ENCODE measurements around the gene TALDO1. TPM values are rescaled to one million over a fixed set of nuclear protein-coding genes. Genes with fewer than 3 reads are reported as not detected.
A peak's percentile ranks its signal among the peaks of the same experiment; 100 is the strongest.

TALDO1 gene
- total and polyA plus RNA-seq, 7 experiments from 2014 or later = 61.4 to 272 (median 179) TPM

GRCh38 chr11:709109-709997, 37.9 kb upstream of the TALDO1 start:
- ChIA-PET POLR2A (no interaction called here), CTCF (no interaction called here)
- peaks cover 0 to 6% of the 10 kb centered on the region in 2 donors for H3K4me1 ChIP-seq (ENCODE audit: control insufficient read depth in 2 of 2, insufficient read depth in 2 of 2, low read length in 2 of 2)
- Mint-ChIP-seq H3K9me3 (no peaks in the 10 kb centered on the region), H3K36me3 (no peaks in the 10 kb centered on the region), H3K27ac (no peak overlapping the region), H3K4me1 (peaks cover 0 to 15% (median 5%) of the 10 kb centered on the region in 7 donors), H3K4me3 (no peak overlapping the region), H3K27me3 (peaks cover 0 to 29% (median 19%) of the 10 kb centered on the region in 5 donors)
- no peak overlapping the region for H3K27ac ChIP-seq (ENCODE audit: low read depth, low read length)
- H3K9me3 ChIP-seq (ENCODE audit: control insufficient read depth in 2 of 3, low read length in 3 of 3) = no peaks in the 10 kb centered on the region
- no peak overlapping the region for H3K4me3 ChIP-seq (ENCODE audit: low read length)
- DNase-seq (no peak), ATAC-seq (no peak)
- intact Hi-C loops (cut with micrococcal nuclease) = no loop called here
- no peaks in the 10 kb centered on the region for H3K36me3 ChIP-seq (ENCODE audit: control insufficient read depth in 2 of 3, insufficient read depth in 3 of 3, low read length in 3 of 3)
- peaks cover 0 to 6% of the 10 kb centered on the region in 2 donors for H3K27me3 ChIP-seq (ENCODE audit: control insufficient read depth in 2 of 2, insufficient read depth in 2 of 2, low read length in 2 of 2)

- no peak overlapping the region for H3K27ac ChIP-seq (ENCODE audit: low read depth, low read length)
- no peaks in the 10 kb centered on the region for H3K36me3 ChIP-seq (ENCODE audit: control insufficient read depth in 2 of 3, insufficient read depth in 3 of 3, low read length in 3 of 3)
- DNase-seq (no peak), ATAC-seq (no peak)
- H3K4me3 ChIP-seq (ENCODE audit: low read length) = no peak overlapping the region
- Mint-ChIP-seq H3K4me1 (peaks cover 0 to 12% (median 4%) of the 10 kb centered on the region in 7 donors), H3K36me3 (peaks cover 0 to 4% (median 2%) of the 10 kb centered on the region in 5 donors), H3K27ac (peak overlapping the region in 1 of 9 donors; percentile 9), H3K27me3 (peaks cover 0 to 36% (median 13%) of the 10 kb centered on the region in 5 donors), H3K4me3 (no peak overlapping the region), H3K9me3 (peaks cover 0 to 14% (median 0%) of the 10 kb centered on the region in 11 donors)
- POLR2A ChIA-PET = no interaction called here
- H3K27me3 ChIP-seq (ENCODE audit: control insufficient read depth in 2 of 2, insufficient read depth in 2 of 2, low read length in 2 of 2) = no peaks in the 10 kb centered on the region
- intact Hi-C loops (cut with micrococcal nuclease) = no loop called here
- H3K4me1 ChIP-seq (ENCODE audit: control insufficient read depth in 2 of 2, insufficient read depth in 2 of 2, low read length in 2 of 2) = no peaks in the 10 kb centered on the region
- no peaks in the 10 kb centered on the region for H3K9me3 ChIP-seq (ENCODE audit: control insufficient read depth in 2 of 3, low read length in 3 of 3)
- CTCF ChIA-PET = interaction anchor here (0.6 kb wide), 1 partner anchor 123 kb away, joined by 3 read pairs; no protein-coding TSS in a partner anchor
Observed at GRCh38 chr11:714436-714835, 32.8 kb upstream of the TALDO1 start.

GRCh38 chr11:719214-720016, 27.8 kb upstream of the TALDO1 start:
- H3K27ac ChIP-seq (ENCODE audit: low read depth, low read length) = no peak overlapping the region
- ChIA-PET CTCF (interaction anchor here (1.0 kb wide), 1 partner anchor 56 kb away, joined by 3 read pairs; no protein-coding TSS in a partner anchor), POLR2A (interaction anchor here (1.4 to 1.9 kb wide), 2 partner anchors 9 to 24 kb away, joined by 4 to 10 read pairs; partner anchors contain the start of genes DEAF1 and TMEM80)
- H3K27ac Mint-ChIP-seq = no peak overlapping the region
- H3K36me3 ChIP-seq (ENCODE audit: control insufficient read depth in 2 of 3, insufficient read depth in 3 of 3, low read length in 3 of 3) = no peaks in the 10 kb centered on the region
- H3K27me3 Mint-ChIP-seq = peaks cover 0 to 43% (median 17%) of the 10 kb centered on the region in 5 donors
- no peak overlapping the region for H3K4me3 ChIP-seq (ENCODE audit: low read length)
- no peaks in the 10 kb centered on the region for H3K27me3 ChIP-seq (ENCODE audit: control insufficient read depth in 2 of 2, insufficient read depth in 2 of 2, low read length in 2 of 2)
- peaks cover 6 to 15% (median 10%) of the 10 kb centered on the region in 7 donors for H3K4me1 Mint-ChIP-seq
- peaks cover 0 to 4% (median 2%) of the 10 kb centered on the region in 5 donors for H3K36me3 Mint-ChIP-seq
- peaks cover 0 to 14% (median 2%) of the 10 kb centered on the region in 11 donors for H3K9me3 Mint-ChIP-seq
- DNase-seq (no peak), ATAC-seq (no peak)
- H3K9me3 ChIP-seq (ENCODE audit: control insufficient read depth in 2 of 3, low read length in 3 of 3) = no peaks in the 10 kb centered on the region
- H3K4me1 ChIP-seq (ENCODE audit: control insufficient read depth in 2 of 2, insufficient read depth in 2 of 2, low read length in 2 of 2) = peaks cover 8 to 21% of the 10 kb centered on the region in 2 donors
- peak overlapping the region in 8 of 10 donors; percentile 9 to 79 (median 44) for H3K4me3 Mint-ChIP-seq
- intact Hi-C loops (cut with micrococcal nuclease) = loop anchor here (5.0 to 10.0 kb wide), 3 partner anchors 182 to 312 kb away; partner anchors contain the start of genes HRAS (in 1 of the 2), LRRC56 (in 1 of the 2) and PTDSS2 (in 1 of the 2)

DNA sequence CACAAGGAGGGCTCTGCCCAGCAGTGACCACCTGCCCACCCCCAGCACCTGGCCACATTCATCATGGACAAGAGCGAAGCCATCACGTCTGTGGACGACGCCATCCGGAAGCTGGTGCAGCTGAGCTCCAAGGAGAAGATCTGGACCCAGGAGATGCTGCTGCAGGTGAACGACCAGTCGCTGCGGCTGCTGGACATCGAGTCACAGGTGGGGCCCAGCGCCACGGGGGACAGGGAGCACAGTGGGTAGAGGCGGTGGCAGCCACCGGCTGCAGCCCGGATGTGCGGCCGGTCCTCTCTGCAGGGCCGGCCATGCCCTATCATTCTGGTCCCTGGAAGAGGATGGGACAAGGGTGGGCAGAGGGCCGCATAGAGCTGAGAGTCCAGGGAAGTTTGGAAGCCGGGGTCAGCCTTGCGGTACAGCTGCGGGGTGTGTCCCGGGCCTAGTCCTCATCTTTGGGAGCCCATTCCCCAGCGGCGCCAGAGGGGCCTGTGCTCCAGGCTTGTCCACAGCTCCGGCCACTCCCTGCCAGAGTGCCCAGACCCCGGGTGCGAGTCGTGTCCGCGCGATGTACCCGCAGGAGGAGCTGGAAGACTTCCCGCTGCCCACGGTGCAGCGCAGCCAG, 27.1 kb upstream of the TALDO1 start:
- H3K9me3 ChIP-seq (ENCODE audit: control insufficient read depth in 2 of 3, low read length in 3 of 3) = no peaks in the 10 kb centered on the region
- no peak overlapping the region for H3K4me3 ChIP-seq (ENCODE audit: low read length)
- Mint-ChIP-seq H3K27me3 (peaks cover 0 to 43% (median 20%) of the 10 kb centered on the region in 5 donors), H3K9me3 (peaks cover 0 to 8% (median 2%) of the 10 kb centered on the region in 11 donors), H3K4me1 (peaks cover 6 to 15% (median 10%) of the 10 kb centered on the region in 7 donors), H3K36me3 (peaks cover 0 to 3% (median 0%) of the 10 kb centered on the region in 5 donors), H3K27ac (no peak overlapping the region), H3K4me3 (peak overlapping the region in 6 of 10 donors; percentile 17 to 79 (median 55))
- ChIA-PET CTCF (interaction anchor here (1.0 kb wide), 2 partner anchors 39 to 57 kb away, joined by 3 to 5 read pairs; no protein-coding TSS in a partner anchor), POLR2A (interaction anchor here (0.5 to 1.9 kb wide), 4 partner anchors 15 to 151 kb away, joined by 3 to 10 read pairs (median 3); partner anchors contain the start of genes DEAF1 and TMEM80)
- H3K4me1 ChIP-seq (ENCODE audit: control insufficient read depth in 2 of 2, insufficient read depth in 2 of 2, low read length in 2 of 2) = peaks cover 8 to 21% of the 10 kb centered on the region in 2 donors
- DNase-seq = no peak
- no peaks in the 10 kb centered on the region for H3K27me3 ChIP-seq (ENCODE audit: control insufficient read depth in 2 of 2, insufficient read depth in 2 of 2, low read length in 2 of 2)
- no peaks in the 10 kb centered on the region for H3K36me3 ChIP-seq (ENCODE audit: control insufficient read depth in 2 of 3, insufficient read depth in 3 of 3, low read length in 3 of 3)
- ATAC-seq = no peak
- intact Hi-C loops (cut with micrococcal nuclease) = loop anchor here (5.0 to 10.0 kb wide), 3 partner anchors 183 to 313 kb away; partner anchors contain the start of genes HRAS (in 1 of the 2), LRRC56 (in 1 of the 2) and PTDSS2 (in 1 of the 2)
- H3K27ac ChIP-seq (ENCODE audit: low read depth, low read length) = no peak overlapping the region

- Mint-ChIP-seq H3K9me3 (peaks cover 0 to 5% (median 0%) of the 10 kb centered on the region in 11 donors), H3K36me3 (no peaks in the 10 kb centered on the region), H3K4me1 (peaks cover 6 to 15% (median 10%) of the 10 kb centered on the region in 7 donors), H3K27ac (no peak overlapping the region), H3K4me3 (peak overlapping the region in 5 of 10 donors; percentile 29 to 79 (median 52)), H3K27me3 (peaks cover 0 to 43% (median 23%) of the 10 kb centered on the region in 5 donors)
- no peak overlapping the region for H3K4me3 ChIP-seq (ENCODE audit: low read length)
- DNase-seq (peak in 3 of 9 donors; percentile 33 to 64 (median 42)), ATAC-seq (peak; percentile 78)
- no peaks in the 10 kb centered on the region for H3K9me3 ChIP-seq (ENCODE audit: control insufficient read depth in 2 of 3, low read length in 3 of 3)
- H3K27me3 ChIP-seq (ENCODE audit: control insufficient read depth in 2 of 2, insufficient read depth in 2 of 2, low read length in 2 of 2) = no peaks in the 10 kb centered on the region
- intact Hi-C loops (cut with micrococcal nuclease) = loop anchor here (5.0 to 10.0 kb wide), 3 partner anchors 183 to 313 kb away; partner anchors contain the start of genes HRAS (in 1 of the 2), LRRC56 (in 1 of the 2) and PTDSS2 (in 1 of the 2)
- H3K36me3 ChIP-seq (ENCODE audit: control insufficient read depth in 2 of 3, insufficient read depth in 3 of 3, low read length in 3 of 3) = no peaks in the 10 kb centered on the region
- ChIA-PET POLR2A (interaction anchor here (0.5 to 7.7 kb wide), 7 partner anchors 15 to 165 kb away, joined by 3 to 68 read pairs (median 3); partner anchors contain the start of genes DEAF1, LMNTD2, TALDO1 and TMEM80), CTCF (interaction anchor here (1.0 to 4.3 kb wide), 6 partner anchors 29 to 166 kb away, joined by 3 to 41 read pairs (median 5); no protein-coding TSS in a partner anchor)
- peaks cover 8 to 21% of the 10 kb centered on the region in 2 donors for H3K4me1 ChIP-seq (ENCODE audit: control insufficient read depth in 2 of 2, insufficient read depth in 2 of 2, low read length in 2 of 2)
- H3K27ac ChIP-seq (ENCODE audit: low read depth, low read length) = no peak overlapping the region
Observed at GRCh38 chr11:720642-721246, 26.5 kb upstream of the TALDO1 start.

Measured in naive thymus-derived CD4-positive, alpha-beta T cell (primary cell).